Measurements from ENCODE around the gene DNPEP. TPM values are rescaled to one million over a fixed set of nuclear protein-coding genes. Genes with fewer than 3 reads are reported as not detected.

Gene DNPEP
- total RNA-seq, 2 experiments from 2014 or later, result 39.3 to 63.6 TPM

DNA sequence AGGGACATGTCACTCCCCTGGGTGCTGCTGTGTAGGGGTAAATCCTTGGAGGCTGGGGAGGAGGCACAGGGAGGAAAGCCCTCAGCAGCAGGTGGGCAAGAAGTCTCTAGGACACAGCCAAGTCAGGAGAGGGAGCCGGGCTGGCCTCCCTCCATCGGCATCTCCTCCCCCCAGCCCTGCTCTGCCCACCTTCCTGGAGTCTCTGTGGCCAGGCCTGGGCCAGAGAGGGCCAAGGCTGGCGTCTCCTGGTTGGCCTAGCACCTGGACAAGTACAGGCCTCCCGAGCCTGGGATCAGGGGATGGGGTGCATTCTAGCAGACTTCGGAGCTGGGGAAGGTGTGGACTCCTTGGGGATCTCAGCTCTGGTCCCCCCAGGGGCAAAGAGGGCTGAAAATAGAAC is 48.8 kb upstream of the DNPEP start:
- Histone ChIP-seq H3K9me2 (ENCODE audit: insufficient read depth, low read length) (no peaks in the 10 kb centered on the region), H3K4me1 (ENCODE audit: insufficient read depth, low read length, poor library complexity, severe bottlenecking) (no peaks in the 10 kb centered on the region), H3K9me3 (ENCODE audit: low read length) (no peaks in the 10 kb centered on the region), H2AFZ (ENCODE audit: low read length) (no peak overlapping the region), H4K20me1 (ENCODE audit: insufficient read depth, low read length) (no peaks in the 10 kb centered on the region), H3K4me2 (ENCODE audit: low read length) (no peak overlapping the region), H3K79me2 (ENCODE audit: insufficient read depth, low read depth, low read length) (no peaks in the 10 kb centered on the region), H3K36me3 (ENCODE audit: insufficient read depth, low read length) (no peaks in the 10 kb centered on the region), H3K4me3 (ENCODE audit: low read depth, low read length, poor library complexity, severe bottlenecking) (no peak overlapping the region), H3K27ac (ENCODE audit: low read depth, low read length, poor library complexity, severe bottlenecking) (no peak overlapping the region)
- no peak for DNase-seq (ENCODE audit: low spot score)
- TF ChIP-seq, protein P1, sequence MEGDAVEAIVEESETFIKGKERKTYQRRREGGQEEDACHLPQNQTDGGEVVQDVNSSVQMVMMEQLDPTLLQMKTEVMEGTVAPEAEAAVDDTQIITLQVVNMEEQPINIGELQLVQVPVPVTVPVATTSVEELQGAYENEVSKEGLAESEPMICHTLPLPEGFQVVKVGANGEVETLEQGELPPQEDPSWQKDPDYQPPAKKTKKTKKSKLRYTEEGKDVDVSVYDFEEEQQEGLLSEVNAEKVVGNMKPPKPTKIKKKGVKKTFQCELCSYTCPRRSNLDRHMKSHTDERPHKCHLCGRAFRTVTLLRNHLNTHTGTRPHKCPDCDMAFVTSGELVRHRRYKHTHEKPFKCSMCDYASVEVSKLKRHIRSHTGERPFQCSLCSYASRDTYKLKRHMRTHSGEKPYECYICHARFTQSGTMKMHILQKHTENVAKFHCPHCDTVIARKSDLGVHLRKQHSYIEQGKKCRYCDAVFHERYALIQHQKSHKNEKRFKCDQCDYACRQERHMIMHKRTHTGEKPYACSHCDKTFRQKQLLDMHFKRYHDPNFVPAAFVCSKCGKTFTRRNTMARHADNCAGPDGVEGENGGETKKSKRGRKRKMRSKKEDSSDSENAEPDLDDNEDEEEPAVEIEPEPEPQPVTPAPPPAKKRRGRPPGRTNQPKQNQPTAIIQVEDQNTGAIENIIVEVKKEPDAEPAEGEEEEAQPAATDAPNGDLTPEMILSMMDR (conservative IDR thresholded peaks at IDR 0.05; ENCODE audit: low read length), result no peak
- TF ChIP-seq EZH2phosphoT487 (IDR thresholded peaks at IDR 0.05; ENCODE audit: borderline replicate concordance, low read depth, low read length), result no peak
- intact Hi-C loops (cut with micrococcal nuclease; ENCODE audit: unreplicated experiment), result no loop called here
- ChIA-PET CTCF (ENCODE audit: unreplicated experiment) (no interaction called here), POLR2A (interaction anchor here (0.8 to 1.7 kb wide), 2 partner anchors 10 to 19 kb away, joined by 4 read pairs; no protein-coding TSS in a partner anchor)
- BruUV-seq (replicated peaks), result no TSS peak

DNA sequence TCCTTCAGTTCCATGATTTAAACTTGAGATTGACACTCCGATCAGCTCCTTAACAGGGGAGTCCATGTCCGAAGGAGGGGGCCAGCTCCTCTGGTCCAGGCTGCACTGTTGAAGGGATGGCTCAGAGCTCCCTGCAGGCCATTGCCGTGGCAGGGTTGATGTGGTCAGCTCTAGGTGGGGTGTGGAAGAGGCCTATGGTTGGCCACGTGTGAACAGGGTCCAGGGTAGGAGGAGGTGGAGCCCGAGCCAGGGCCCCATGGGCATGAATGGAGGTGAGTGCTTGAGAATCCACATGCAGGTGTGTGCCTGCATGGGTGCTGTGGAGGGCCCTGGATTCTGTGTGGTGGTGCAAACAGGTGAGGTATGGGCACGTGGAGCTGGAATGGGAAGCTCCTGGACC is 48.0 kb upstream of the DNPEP start:
- no peak overlapping the region for H2AFZ ChIP-seq (ENCODE audit: low read length)
- H3K27ac ChIP-seq (ENCODE audit: low read depth, low read length, poor library complexity, severe bottlenecking), result no peak overlapping the region
- no peaks in the 10 kb centered on the region for H3K79me2 ChIP-seq (ENCODE audit: insufficient read depth, low read depth, low read length)
- intact Hi-C loops (cut with micrococcal nuclease; ENCODE audit: unreplicated experiment), result no loop called here
- BruUV-seq (replicated peaks), result no TSS peak
- no peaks in the 10 kb centered on the region for H3K9me2 ChIP-seq (ENCODE audit: insufficient read depth, low read length)
- TF ChIP-seq EZH2phosphoT487 (IDR thresholded peaks at IDR 0.05; ENCODE audit: borderline replicate concordance, low read depth, low read length), result no peak
- TF ChIP-seq, protein P1 (conservative IDR thresholded peaks at IDR 0.05; ENCODE audit: low read length), result no peak
- H4K20me1 ChIP-seq (ENCODE audit: insufficient read depth, low read length), result no peaks in the 10 kb centered on the region
- no peak overlapping the region for H3K4me2 ChIP-seq (ENCODE audit: low read length)
- ChIA-PET CTCF (ENCODE audit: unreplicated experiment) (no interaction called here), POLR2A (no interaction called here)
- no peaks in the 10 kb centered on the region for H3K36me3 ChIP-seq (ENCODE audit: insufficient read depth, low read length)
- H3K9me3 ChIP-seq (ENCODE audit: low read length), result no peaks in the 10 kb centered on the region
- no peaks in the 10 kb centered on the region for H3K4me1 ChIP-seq (ENCODE audit: insufficient read depth, low read length, poor library complexity, severe bottlenecking)
- DNase-seq (ENCODE audit: low spot score), result no peak
- H3K4me3 ChIP-seq (ENCODE audit: low read depth, low read length, poor library complexity, severe bottlenecking), result no peak overlapping the region

DNA sequence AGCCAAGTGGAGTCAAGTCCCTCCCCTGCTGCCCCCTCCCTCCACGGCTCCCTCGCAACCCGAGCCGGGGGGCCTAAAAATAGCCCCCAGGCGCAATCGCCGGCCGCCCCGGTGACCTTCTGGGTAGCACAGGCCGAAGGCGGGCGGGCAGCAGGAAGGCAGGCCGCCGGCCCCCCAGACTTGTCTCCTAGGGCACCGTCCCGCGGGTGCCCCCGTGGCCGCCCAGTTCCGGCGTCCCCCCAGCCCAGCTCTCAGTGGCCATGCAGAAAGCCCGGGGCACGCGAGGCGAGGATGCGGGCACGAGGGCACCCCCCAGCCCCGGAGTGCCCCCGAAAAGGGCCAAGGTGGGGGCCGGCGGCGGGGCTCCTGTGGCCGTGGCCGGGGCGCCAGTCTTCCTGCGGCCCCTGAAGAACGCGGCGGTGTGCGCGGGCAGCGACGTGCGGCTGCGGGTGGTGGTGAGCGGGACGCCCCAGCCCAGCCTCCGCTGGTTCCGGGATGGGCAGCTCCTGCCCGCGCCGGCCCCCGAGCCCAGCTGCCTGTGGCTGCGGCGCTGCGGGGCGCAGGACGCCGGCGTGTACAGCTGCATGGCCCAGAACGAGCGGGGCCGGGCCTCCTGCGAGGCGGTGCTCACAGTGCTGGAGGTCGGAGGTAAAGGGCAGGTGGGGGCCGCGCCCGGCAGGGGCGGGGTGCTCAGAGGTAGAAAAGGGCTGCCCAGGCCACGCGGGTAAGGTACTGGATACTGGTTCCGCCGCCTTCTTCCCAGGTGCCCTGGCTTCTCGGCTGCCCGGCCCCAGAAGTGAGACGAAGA is 47.2 kb upstream of the DNPEP start, which contains the start of gene SPEG:
SPEG (plus strand) TSS at position 126 of the 808 bp plus-strand sequence; CDS start at position 261, 135 bp downstream.
- Histone ChIP-seq H3K36me3 (ENCODE audit: insufficient read depth, low read length) (no peaks in the 10 kb centered on the region), H3K79me2 (ENCODE audit: insufficient read depth, low read depth, low read length) (no peaks in the 10 kb centered on the region), H4K20me1 (ENCODE audit: insufficient read depth, low read length) (no peaks in the 10 kb centered on the region), H3K4me1 (ENCODE audit: insufficient read depth, low read length, poor library complexity, severe bottlenecking) (no peaks in the 10 kb centered on the region), H3K9me2 (ENCODE audit: insufficient read depth, low read length) (no peaks in the 10 kb centered on the region), H3K4me3 (ENCODE audit: low read depth, low read length, poor library complexity, severe bottlenecking) (no peak within 1 kb of the TSS), H3K4me2 (ENCODE audit: low read length) (no peak within 1 kb of the TSS), H3K27ac (ENCODE audit: low read depth, low read length, poor library complexity, severe bottlenecking) (no peak within 1 kb of the TSS), H2AFZ (ENCODE audit: low read length) (no peak within 1 kb of the TSS), H3K9me3 (ENCODE audit: low read length) (no peaks in the 10 kb centered on the region)
- DNase-seq (ENCODE audit: low spot score), result no peak
- no TSS peak for BruUV-seq (replicated peaks)
- intact Hi-C loops (cut with micrococcal nuclease; ENCODE audit: unreplicated experiment), result no loop called here
- ChIA-PET CTCF (ENCODE audit: unreplicated experiment) (no interaction called here), POLR2A (no interaction called here)
- no peak for TF ChIP-seq EZH2phosphoT487 (IDR thresholded peaks at IDR 0.05; ENCODE audit: borderline replicate concordance, low read depth, low read length)
- TF ChIP-seq, protein P1 (conservative IDR thresholded peaks at IDR 0.05; ENCODE audit: low read length), result no peak

All from OCI-LY7 (cell line).